Measurements from ENCODE around the gene CECR2.

Gene CECR2

DNA sequence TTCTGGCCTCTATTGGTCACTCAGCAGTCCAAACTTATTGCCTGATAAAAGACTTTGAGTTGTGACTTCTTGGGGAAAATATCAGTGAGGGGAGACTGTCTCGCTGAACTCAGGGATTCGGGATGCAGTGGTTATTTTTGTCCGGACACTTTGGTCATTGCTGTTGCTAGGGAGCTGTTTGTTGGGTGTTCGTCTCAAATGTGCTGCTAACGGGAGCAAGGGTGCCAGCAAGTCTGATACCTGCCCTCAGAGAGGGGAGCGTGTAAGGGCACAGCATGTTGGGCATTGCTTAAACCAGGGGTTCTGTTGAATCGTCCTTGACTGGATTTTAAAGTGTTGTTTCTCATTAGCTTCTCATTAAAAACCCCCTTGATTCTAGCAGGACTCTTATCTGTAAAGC lies 144.8 kb downstream of the CECR2 start:
- TF ChIP-seq SIN3A (IDR thresholded peaks at IDR 0.05; ENCODE audit: borderline replicate concordance, insufficient read depth, low read length) (no peak), POLR2AphosphoS5 (IDR thresholded peaks at IDR 0.05; ENCODE audit: low read depth, low read length) (no peak), REST (IDR thresholded peaks at IDR 0.05; ENCODE audit: insufficient read depth in 1 of 2, low read depth in 2 of 2, low read length in 2 of 2) (no peak), TAF1 (IDR thresholded peaks at IDR 0.05; ENCODE audit: borderline replicate concordance, insufficient read depth, low read length) (no peak), FOXP2 (optimal IDR thresholded peaks at IDR 0.05; ENCODE audit: borderline replicate concordance, extremely low read depth, extremely low read length, insufficient read depth) (no peak)

DNA sequence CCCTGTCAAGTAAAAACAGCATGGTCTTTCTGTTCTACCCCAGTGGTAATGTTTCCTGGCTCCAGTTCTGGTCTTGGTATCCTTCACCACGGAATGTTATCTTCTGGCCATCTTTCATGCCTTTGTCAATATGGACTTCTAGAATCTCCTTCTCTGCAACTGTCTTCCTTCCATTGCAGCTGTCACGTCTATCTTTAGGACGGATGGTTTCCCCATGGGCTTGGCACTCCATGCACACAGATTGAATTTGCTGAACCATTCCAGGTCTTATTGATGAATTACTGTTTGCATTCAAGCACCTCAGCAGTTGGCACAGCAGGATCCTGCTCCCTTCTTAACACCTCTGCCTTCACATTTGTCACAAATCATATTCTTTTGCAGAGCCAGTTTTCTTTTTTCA lies 149.1 kb downstream of the CECR2 start:
- TF ChIP-seq POLR2AphosphoS5 (IDR thresholded peaks at IDR 0.05; ENCODE audit: low read depth, low read length), result no peak
- TF ChIP-seq TAF1 (IDR thresholded peaks at IDR 0.05; ENCODE audit: borderline replicate concordance, insufficient read depth, low read length), result no peak
- no peak for TF ChIP-seq REST (IDR thresholded peaks at IDR 0.05; ENCODE audit: insufficient read depth in 1 of 2, low read depth in 2 of 2, low read length in 2 of 2)
- no peak for TF ChIP-seq FOXP2 (optimal IDR thresholded peaks at IDR 0.05; ENCODE audit: borderline replicate concordance, extremely low read depth, extremely low read length, insufficient read depth)
- TF ChIP-seq SIN3A (IDR thresholded peaks at IDR 0.05; ENCODE audit: borderline replicate concordance, insufficient read depth, low read length), result no peak

DNA sequence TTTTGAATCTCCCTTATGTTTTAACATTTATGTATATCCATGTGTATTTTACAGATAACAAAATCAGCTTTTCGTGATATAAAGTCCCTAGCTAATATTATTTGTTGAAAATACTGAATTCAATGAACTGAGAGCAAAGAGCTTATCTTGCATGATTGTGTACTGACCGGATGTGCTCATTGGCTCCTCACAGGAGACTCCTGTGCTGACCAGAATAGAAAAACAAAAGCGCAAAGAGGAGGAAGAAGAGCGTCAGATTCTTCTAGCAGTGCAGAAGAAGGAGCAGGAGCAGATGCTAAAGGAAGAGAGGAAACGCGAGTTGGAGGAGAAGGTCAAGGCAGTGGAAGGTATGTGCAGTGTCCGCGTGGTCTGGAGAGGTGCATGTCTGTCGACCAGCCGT lies 154.7 kb downstream of the CECR2 start:
- TF ChIP-seq SIN3A (IDR thresholded peaks at IDR 0.05; ENCODE audit: borderline replicate concordance, insufficient read depth, low read length) (no peak), FOXP2 (optimal IDR thresholded peaks at IDR 0.05; ENCODE audit: borderline replicate concordance, extremely low read depth, extremely low read length, insufficient read depth) (no peak), TAF1 (IDR thresholded peaks at IDR 0.05; ENCODE audit: borderline replicate concordance, insufficient read depth, low read length) (no peak), REST (IDR thresholded peaks at IDR 0.05; ENCODE audit: insufficient read depth in 1 of 2, low read depth in 2 of 2, low read length in 2 of 2) (no peak), POLR2AphosphoS5 (IDR thresholded peaks at IDR 0.05; ENCODE audit: low read depth, low read length) (no peak)

GRCh38 chr22:17536269-17536668 lies 167.0 kb downstream of the CECR2 start:
- no peak for TF ChIP-seq REST (IDR thresholded peaks at IDR 0.05; ENCODE audit: insufficient read depth in 1 of 2, low read depth in 2 of 2, low read length in 2 of 2)
- no peak for TF ChIP-seq POLR2AphosphoS5 (IDR thresholded peaks at IDR 0.05; ENCODE audit: low read depth, low read length)
- no peak for TF ChIP-seq FOXP2 (optimal IDR thresholded peaks at IDR 0.05; ENCODE audit: borderline replicate concordance, extremely low read depth, extremely low read length, insufficient read depth)
- no peak for TF ChIP-seq SIN3A (IDR thresholded peaks at IDR 0.05; ENCODE audit: borderline replicate concordance, insufficient read depth, low read length)
- TF ChIP-seq TAF1 (IDR thresholded peaks at IDR 0.05; ENCODE audit: borderline replicate concordance, insufficient read depth, low read length), result no peak

DNA sequence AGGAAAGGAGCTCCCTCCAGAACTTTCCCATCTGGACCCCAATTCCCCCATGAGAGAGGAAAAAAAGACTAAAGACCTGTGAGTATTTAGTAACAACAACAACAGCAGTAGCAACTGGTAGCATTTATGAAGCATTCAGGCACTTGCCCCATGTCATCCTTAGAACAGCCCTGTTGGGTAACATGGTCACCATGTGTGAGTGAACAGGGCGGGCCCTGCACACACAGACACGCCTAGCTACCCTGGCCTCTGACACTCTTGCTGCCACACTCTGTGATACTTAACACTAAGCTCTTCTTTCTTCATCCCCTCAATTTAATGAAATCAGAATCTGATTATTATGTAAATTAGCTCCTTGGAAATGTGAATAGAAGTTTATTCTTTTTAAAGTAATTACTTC lies 167.9 kb downstream of the CECR2 start:
- no peak for TF ChIP-seq SIN3A (IDR thresholded peaks at IDR 0.05; ENCODE audit: borderline replicate concordance, insufficient read depth, low read length)
- no peak for TF ChIP-seq TAF1 (IDR thresholded peaks at IDR 0.05; ENCODE audit: borderline replicate concordance, insufficient read depth, low read length)
- TF ChIP-seq POLR2AphosphoS5 (IDR thresholded peaks at IDR 0.05; ENCODE audit: low read depth, low read length), result no peak
- no peak for TF ChIP-seq REST (IDR thresholded peaks at IDR 0.05; ENCODE audit: insufficient read depth in 1 of 2, low read depth in 2 of 2, low read length in 2 of 2)
- no peak for TF ChIP-seq FOXP2 (optimal IDR thresholded peaks at IDR 0.05; ENCODE audit: borderline replicate concordance, extremely low read depth, extremely low read length, insufficient read depth)

All from PFSK-1 (cell line).